MG63 (cell line): Measurements from ENCODE around the gene SACM1L. TPM values are rescaled to one million over a fixed set of nuclear protein-coding genes. Genes with fewer than 3 reads are reported as not detected.
A peak's percentile ranks its signal among the peaks of the same experiment; 100 is the strongest.

Experiments
- DNase-seq: peaks from one replicate; pipeline ENCODE4 v3.0.0-alpha.2; 2020
- H3K27me3 ChIP-seq: fragments of 250-450 bp; sonication (Bioruptor Pico); 2 replicates; pipeline ENCODE4 v1.5.1; 2020; ENCODE audit warnings: mild to moderate bottlenecking, moderate library complexity
- H3K36me3 ChIP-seq: fragments of 250-450 bp; sonication (Bioruptor Pico); 2 replicates; pipeline ENCODE4 v1.5.1; 2020; ENCODE audit warnings: mild to moderate bottlenecking, moderate library complexity
- H3K4me3 ChIP-seq: fragments of 250-450 bp; sonication (Bioruptor Pico); 2 replicates; pipeline ENCODE4 v1.5.1; 2020; ENCODE audit warnings: mild to moderate bottlenecking, moderate library complexity
- H3K9me3 ChIP-seq: fragments of 250-450 bp; sonication (Bioruptor Pico); 2 replicates; pipeline ENCODE4 v1.5.1; 2020; ENCODE audit warnings: mild to moderate bottlenecking, moderate library complexity
- total RNA-seq: library from RNA; depleted of rRNA; stranded (reverse); fragments of >200 nt; shearing (Covaris generic); gene quantifications from 2 replicates; pipeline ENCODE4 v1.2.3, GENCODE V29; 2014; ENCODE audit warnings: low replicate concordance; rRNA removed

Gene SACM1L
- total RNA-seq, result 7.7 and 50.2 TPM in 2 replicates

- Histone ChIP-seq H3K36me3 (peaks cover 8% of the 10 kb centered on the region; the same call in 1 of the 2 replicates), H3K9me3 (no peaks in the 10 kb centered on the region), H3K27me3 (no peaks in the 10 kb centered on the region), H3K4me3 (peak within 1 kb of the TSS; percentile 79)
- DNase-seq, result peak; percentile 97
Observed at GRCh38 chr3:45688882-45689786, at the start of gene SACM1L. Gene SACM1L (plus strand): TSS chr3:45689396. CDS start chr3:45689466, 70 bp downstream.

- Histone ChIP-seq H3K4me3 (no peak overlapping the region), H3K27me3 (no peaks in the 10 kb centered on the region), H3K9me3 (no peaks in the 10 kb centered on the region), H3K36me3 (no peaks in the 10 kb centered on the region; the same call in 1 of the 2 replicates)
- DNase-seq, result no peak
Observed at GRCh38 chr3:45640091-45640507, 49.1 kb upstream of the SACM1L start.

- Histone ChIP-seq H3K27me3 (no peaks in the 10 kb centered on the region), H3K4me3 (no peak overlapping the region), H3K36me3 (no peaks in the 10 kb centered on the region; the same call in none of the 2 replicates), H3K9me3 (no peaks in the 10 kb centered on the region)
- no peak for DNase-seq
Observed at GRCh38 chr3:45640724-45641361, 48.4 kb upstream of the SACM1L start.

- H3K36me3 ChIP-seq, result no peaks in the 10 kb centered on the region; the same call in none of the 2 replicates
- no peak overlapping the region for H3K4me3 ChIP-seq
- no peaks in the 10 kb centered on the region for H3K27me3 ChIP-seq
- DNase-seq, result no peak
- H3K9me3 ChIP-seq, result no peaks in the 10 kb centered on the region
Observed at GRCh38 chr3:45641756-45642155, 47.4 kb upstream of the SACM1L start.

GRCh38 chr3:45642731-45643152 lies 46.5 kb upstream of the SACM1L start:
- no peaks in the 10 kb centered on the region; the same call in none of the 2 replicates for H3K36me3 ChIP-seq
- no peak for DNase-seq
- no peak overlapping the region for H3K4me3 ChIP-seq
- H3K27me3 ChIP-seq, result no peaks in the 10 kb centered on the region
- no peaks in the 10 kb centered on the region for H3K9me3 ChIP-seq

GRCh38 chr3:45644063-45644790 lies 45.0 kb upstream of the SACM1L start:
- no peaks in the 10 kb centered on the region for H3K27me3 ChIP-seq
- no peaks in the 10 kb centered on the region; the same call in none of the 2 replicates for H3K36me3 ChIP-seq
- H3K4me3 ChIP-seq, result no peak overlapping the region
- no peaks in the 10 kb centered on the region for H3K9me3 ChIP-seq
- peak; percentile 32 for DNase-seq

GRCh38 chr3:45644791-45645201 lies 44.4 kb upstream of the SACM1L start:
- DNase-seq, result no peak
- H3K4me3 ChIP-seq, result no peak overlapping the region
- no peaks in the 10 kb centered on the region; the same call in none of the 2 replicates for H3K36me3 ChIP-seq
- no peaks in the 10 kb centered on the region for H3K9me3 ChIP-seq
- H3K27me3 ChIP-seq, result no peaks in the 10 kb centered on the region

GRCh38 chr3:45646051-45646585 lies 43.1 kb upstream of the SACM1L start:
- no peak for DNase-seq
- Histone ChIP-seq H3K4me3 (no peak overlapping the region), H3K36me3 (no peaks in the 10 kb centered on the region; the same call in none of the 2 replicates), H3K27me3 (no peaks in the 10 kb centered on the region), H3K9me3 (no peaks in the 10 kb centered on the region)

GRCh38 chr3:45647148-45647619 lies 42.0 kb upstream of the SACM1L start:
- no peak overlapping the region for H3K4me3 ChIP-seq
- H3K27me3 ChIP-seq, result no peaks in the 10 kb centered on the region
- H3K36me3 ChIP-seq, result no peaks in the 10 kb centered on the region; the same call in none of the 2 replicates
- H3K9me3 ChIP-seq, result no peaks in the 10 kb centered on the region
- no peak for DNase-seq

- peaks cover 2% of the 10 kb centered on the region for H3K36me3 ChIP-seq
- H3K27me3 ChIP-seq, result no peaks in the 10 kb centered on the region
- DNase-seq, result no peak
- H3K9me3 ChIP-seq, result no peaks in the 10 kb centered on the region
- no peak overlapping the region for H3K4me3 ChIP-seq
Observed at GRCh38 chr3:45653205-45653604, 36.0 kb upstream of the SACM1L start.

- Histone ChIP-seq H3K27me3 (no peaks in the 10 kb centered on the region), H3K36me3 (peaks cover 2% of the 10 kb centered on the region), H3K4me3 (no peak overlapping the region), H3K9me3 (no peaks in the 10 kb centered on the region)
- DNase-seq, result no peak
Observed at GRCh38 chr3:45654397-45654944, 34.7 kb upstream of the SACM1L start.

- DNase-seq, result no peak
Observed at GRCh38 chr3:45655906-45656305, 33.3 kb upstream of the SACM1L start.

GRCh38 chr3:45656575-45657363 lies 32.4 kb upstream of the SACM1L start:
- no peak overlapping the region for H3K4me3 ChIP-seq
- no peaks in the 10 kb centered on the region for H3K9me3 ChIP-seq
- no peaks in the 10 kb centered on the region for H3K27me3 ChIP-seq
- peak; percentile 81 for DNase-seq
- H3K36me3 ChIP-seq, result peaks cover 2% of the 10 kb centered on the region

More at GRCh38 chr3:45655906-45656305, 33.3 kb upstream of the SACM1L start:
- H3K36me3 ChIP-seq, result peaks cover 2% of the 10 kb centered on the region
- H3K9me3 ChIP-seq, result no peaks in the 10 kb centered on the region
- H3K27me3 ChIP-seq, result no peaks in the 10 kb centered on the region
- H3K4me3 ChIP-seq, result no peak overlapping the region

GRCh38 chr3:45657853-45658252 lies 31.3 kb upstream of the SACM1L start:
- Histone ChIP-seq H3K4me3 (no peak overlapping the region), H3K27me3 (no peaks in the 10 kb centered on the region)

More at GRCh38 chr3:45657853-45658252, 31.3 kb upstream of the SACM1L start:
- H3K9me3 ChIP-seq, result no peaks in the 10 kb centered on the region
- DNase-seq, result no peak
- H3K36me3 ChIP-seq, result peaks cover 2% of the 10 kb centered on the region
